ENCODE data around the gene TAF1B. TPM values are rescaled to one million over a fixed set of nuclear protein-coding genes. Genes with fewer than 3 reads are reported as not detected.
A peak's percentile ranks its signal among the peaks of the same experiment; 100 is the strongest.

The TAF1B gene
- total RNA-seq, 2 donors from 2014 or later = 15.3 to 19.9 TPM

GRCh38 chr2:9813312-9814128 is 29.8 kb upstream of the TAF1B start:
- Mint-ChIP-seq H3K27me3 (peaks cover 6% of the 10 kb centered on the region), H3K4me1 (peaks cover 22% of the 10 kb centered on the region), H3K4me3 (peak overlapping the region; percentile 58), H3K27ac (peak overlapping the region; percentile 67), H3K36me3 (ENCODE audit: low read depth) (no peaks in the 10 kb centered on the region)
- peak; percentile 49 to 68 (median 60) for DNase-seq
- no peaks in the 10 kb centered on the region for H3K9me3 ChIP-seq (ENCODE audit: control insufficient read depth, low read length, poor library complexity, severe bottlenecking)
- ATAC-seq = peak; percentile 93

- no peak overlapping the region for H3K4me3 Mint-ChIP-seq
- peaks cover 22% of the 10 kb centered on the region for H3K4me1 Mint-ChIP-seq
- H3K27me3 Mint-ChIP-seq = peaks cover 6% of the 10 kb centered on the region
- DNase-seq = no peak
- H3K9me3 ChIP-seq (ENCODE audit: control insufficient read depth, low read length, poor library complexity, severe bottlenecking) = no peaks in the 10 kb centered on the region
- no peaks in the 10 kb centered on the region for H3K36me3 Mint-ChIP-seq (ENCODE audit: low read depth)
- ATAC-seq = no peak
- peak overlapping the region; percentile 67 for H3K27ac Mint-ChIP-seq
Measured at GRCh38 chr2:9814129-9814868, 29.0 kb upstream of the TAF1B start.

DNA sequence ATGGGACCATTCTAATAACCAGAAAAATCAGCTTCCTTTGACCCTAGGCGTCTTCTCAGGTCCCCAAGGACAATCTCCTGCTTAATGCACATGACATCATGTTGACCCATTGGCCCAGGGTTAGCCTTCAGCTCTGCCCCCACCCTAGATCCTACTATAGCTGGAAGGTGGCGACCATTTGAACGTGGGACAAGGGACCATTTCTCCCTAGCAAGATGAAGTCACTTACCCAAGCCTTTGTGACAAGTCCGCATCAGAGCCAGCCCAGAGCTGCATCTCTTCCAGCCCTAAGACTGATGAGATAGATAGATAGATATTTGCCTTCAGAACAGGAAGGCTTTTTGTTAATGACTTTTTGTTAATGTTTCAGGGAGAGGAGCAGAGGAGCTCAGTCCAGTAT is 28.2 kb upstream of the TAF1B start:
- ATAC-seq (no peak), DNase-seq (no peak)
- Mint-ChIP-seq H3K36me3 (ENCODE audit: low read depth) (no peaks in the 10 kb centered on the region), H3K4me3 (no peak overlapping the region), H3K4me1 (peaks cover 22% of the 10 kb centered on the region), H3K27me3 (peaks cover 6% of the 10 kb centered on the region), H3K27ac (no peak overlapping the region)
- H3K9me3 ChIP-seq (ENCODE audit: control insufficient read depth, low read length, poor library complexity, severe bottlenecking) = no peaks in the 10 kb centered on the region

DNA sequence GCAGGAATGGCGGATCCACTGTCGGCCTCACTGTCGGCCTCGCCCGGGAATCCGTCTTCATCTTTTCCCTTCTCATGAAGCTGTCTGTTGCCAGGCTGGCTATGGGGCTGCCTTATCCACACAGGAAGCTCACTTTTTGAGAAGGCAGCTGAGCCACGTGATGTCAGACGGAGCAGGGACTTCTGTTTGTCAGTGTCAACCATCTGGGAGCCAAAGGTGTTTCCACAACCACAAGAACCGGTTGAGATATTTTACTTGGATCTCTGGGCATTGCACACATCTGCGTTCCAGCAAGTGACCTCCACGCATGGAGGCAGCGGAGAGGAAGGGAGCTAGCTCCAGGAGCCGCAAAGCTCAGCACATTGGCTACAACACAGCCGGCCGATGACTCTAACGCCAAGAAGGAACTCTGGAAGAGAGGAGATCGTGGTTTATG is 27.4 kb upstream of the TAF1B start:
- ATAC-seq = no peak
- H3K4me3 Mint-ChIP-seq = peak overlapping the region; percentile 67
- peaks cover 22% of the 10 kb centered on the region for H3K4me1 Mint-ChIP-seq
- no peaks in the 10 kb centered on the region for H3K36me3 Mint-ChIP-seq (ENCODE audit: low read depth)
- no peak for DNase-seq
- H3K9me3 ChIP-seq (ENCODE audit: control insufficient read depth, low read length, poor library complexity, severe bottlenecking) = no peaks in the 10 kb centered on the region
- peaks cover 6% of the 10 kb centered on the region for H3K27me3 Mint-ChIP-seq
- no peak overlapping the region for H3K27ac Mint-ChIP-seq

GRCh38 chr2:9818097-9818496 is 25.2 kb upstream of the TAF1B start:
- no peaks in the 10 kb centered on the region for H3K9me3 ChIP-seq (ENCODE audit: control insufficient read depth, low read length, poor library complexity, severe bottlenecking)
- H3K4me1 Mint-ChIP-seq = peaks cover 18% of the 10 kb centered on the region
- ATAC-seq = no peak
- peaks cover 6% of the 10 kb centered on the region for H3K27me3 Mint-ChIP-seq
- no peak overlapping the region for H3K27ac Mint-ChIP-seq
- H3K4me3 Mint-ChIP-seq = no peak overlapping the region
- no peaks in the 10 kb centered on the region for H3K36me3 Mint-ChIP-seq (ENCODE audit: low read depth)
- no peak for DNase-seq

DNA sequence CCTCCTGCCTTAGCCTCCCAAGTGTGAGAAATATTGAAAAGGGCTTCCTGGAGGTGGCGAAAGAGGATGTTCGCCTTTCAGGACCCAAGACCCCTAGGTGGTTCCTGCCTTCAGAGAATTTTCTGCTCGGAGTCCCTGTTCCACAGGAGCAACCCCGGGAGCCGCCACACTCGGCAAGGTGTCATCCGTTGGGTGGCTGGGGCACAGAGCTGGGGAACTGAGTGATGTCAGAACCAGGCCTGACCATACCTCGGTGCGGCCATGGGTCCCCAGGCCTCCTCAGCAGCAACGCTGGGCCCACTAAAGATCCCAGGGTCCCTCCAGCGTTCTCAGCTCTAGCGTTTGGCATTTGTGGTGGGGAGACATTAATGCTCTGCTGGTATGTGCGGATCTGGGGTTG is 23.7 kb upstream of the TAF1B start:
- Mint-ChIP-seq H3K4me3 (no peak overlapping the region), H3K36me3 (ENCODE audit: low read depth) (no peaks in the 10 kb centered on the region), H3K27ac (no peak overlapping the region), H3K27me3 (no peaks in the 10 kb centered on the region), H3K4me1 (peaks cover 12% of the 10 kb centered on the region)
- DNase-seq (no peak), ATAC-seq (no peak)
- no peaks in the 10 kb centered on the region for H3K9me3 ChIP-seq (ENCODE audit: control insufficient read depth, low read length, poor library complexity, severe bottlenecking)

- no peak overlapping the region for H3K4me3 Mint-ChIP-seq
- no peak overlapping the region for H3K27ac Mint-ChIP-seq
- no peaks in the 10 kb centered on the region for H3K27me3 Mint-ChIP-seq
- no peaks in the 10 kb centered on the region for H3K9me3 ChIP-seq (ENCODE audit: control insufficient read depth, low read length, poor library complexity, severe bottlenecking)
- peaks cover 11% of the 10 kb centered on the region for H3K4me1 Mint-ChIP-seq
- H3K36me3 Mint-ChIP-seq (ENCODE audit: low read depth) = no peaks in the 10 kb centered on the region
- ATAC-seq = no peak
- no peak for DNase-seq
Measured at GRCh38 chr2:9820020-9820973, 23.0 kb upstream of the TAF1B start.

GRCh38 chr2:9821805-9822445 is 21.3 kb upstream of the TAF1B start:
- H3K4me1 Mint-ChIP-seq = no peaks in the 10 kb centered on the region
- no peak overlapping the region for H3K4me3 Mint-ChIP-seq
- no peaks in the 10 kb centered on the region for H3K9me3 ChIP-seq (ENCODE audit: control insufficient read depth, low read length, poor library complexity, severe bottlenecking)
- H3K27me3 Mint-ChIP-seq = no peaks in the 10 kb centered on the region
- H3K27ac Mint-ChIP-seq = no peak overlapping the region
- DNase-seq (no peak), ATAC-seq (no peak)
- H3K36me3 Mint-ChIP-seq (ENCODE audit: low read depth) = no peaks in the 10 kb centered on the region

DNA sequence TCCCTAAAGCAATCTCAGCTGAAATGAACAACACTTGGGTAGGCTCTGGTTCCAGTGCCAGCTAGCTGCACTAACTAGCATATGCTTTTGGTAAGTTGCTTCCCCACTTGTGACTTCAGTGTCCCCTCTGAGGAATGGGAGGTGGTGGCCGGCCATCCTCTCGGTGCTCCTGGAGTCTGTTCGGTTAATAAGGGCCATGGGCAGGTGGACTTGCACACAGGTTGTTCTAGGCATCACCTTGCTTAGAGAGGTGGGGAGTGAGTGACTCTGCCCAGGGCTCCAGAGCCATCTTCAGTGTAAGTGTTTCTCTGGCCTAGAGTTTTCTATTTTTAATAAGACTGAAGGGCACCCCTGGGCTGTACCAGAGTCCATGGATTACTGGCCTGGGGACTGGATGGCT is 18.8 kb upstream of the TAF1B start:
- no peak overlapping the region for H3K27ac Mint-ChIP-seq
- H3K36me3 Mint-ChIP-seq (ENCODE audit: low read depth) = no peaks in the 10 kb centered on the region
- DNase-seq = no peak
- no peak overlapping the region for H3K4me3 Mint-ChIP-seq
- no peak for ATAC-seq
- H3K4me1 Mint-ChIP-seq = no peaks in the 10 kb centered on the region
- no peaks in the 10 kb centered on the region for H3K9me3 ChIP-seq (ENCODE audit: control insufficient read depth, low read length, poor library complexity, severe bottlenecking)
- peaks cover 5% of the 10 kb centered on the region for H3K27me3 Mint-ChIP-seq

DNA sequence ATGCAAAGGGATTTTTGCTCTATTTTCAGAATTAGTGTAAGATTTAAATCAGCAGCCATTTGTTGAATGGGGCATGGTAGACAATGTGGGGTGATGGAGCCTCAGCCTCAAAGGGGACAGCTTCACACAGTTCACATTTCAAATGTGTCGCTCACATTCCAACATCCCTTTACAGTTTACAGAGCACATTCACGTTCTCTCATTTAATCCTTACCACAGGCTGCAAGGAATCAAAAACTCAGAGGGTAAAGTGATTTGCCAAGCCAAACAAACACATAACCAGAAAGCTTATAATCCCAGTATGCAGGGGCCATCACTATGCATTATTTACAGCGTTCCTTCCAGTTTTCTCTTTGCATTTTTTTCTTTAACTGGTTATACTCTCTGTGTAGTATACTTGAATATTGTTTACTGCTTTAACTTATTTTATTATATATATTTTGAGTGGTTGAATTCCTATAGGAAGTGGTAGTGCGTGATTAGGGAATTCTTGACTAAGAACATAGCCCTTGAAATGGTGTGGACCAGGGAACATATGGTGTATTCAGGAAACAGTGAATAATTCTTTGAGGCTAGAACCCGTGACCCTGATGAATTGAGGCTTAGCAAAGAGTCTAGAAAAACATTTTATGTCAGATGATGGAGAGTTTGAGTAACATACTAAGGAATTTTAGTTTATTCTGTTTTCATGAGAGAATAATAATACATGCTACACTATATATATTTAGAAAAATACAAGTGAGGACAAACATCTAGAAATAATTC is 18.1 kb upstream of the TAF1B start:
- ATAC-seq = no peak
- H3K9me3 ChIP-seq (ENCODE audit: control insufficient read depth, low read length, poor library complexity, severe bottlenecking) = no peaks in the 10 kb centered on the region
- no peak for DNase-seq
- no peaks in the 10 kb centered on the region for H3K36me3 Mint-ChIP-seq (ENCODE audit: low read depth)
- no peak overlapping the region for H3K4me3 Mint-ChIP-seq
- H3K4me1 Mint-ChIP-seq = peaks cover 3% of the 10 kb centered on the region
- H3K27me3 Mint-ChIP-seq = peaks cover 5% of the 10 kb centered on the region
- H3K27ac Mint-ChIP-seq = no peak overlapping the region

DNA sequence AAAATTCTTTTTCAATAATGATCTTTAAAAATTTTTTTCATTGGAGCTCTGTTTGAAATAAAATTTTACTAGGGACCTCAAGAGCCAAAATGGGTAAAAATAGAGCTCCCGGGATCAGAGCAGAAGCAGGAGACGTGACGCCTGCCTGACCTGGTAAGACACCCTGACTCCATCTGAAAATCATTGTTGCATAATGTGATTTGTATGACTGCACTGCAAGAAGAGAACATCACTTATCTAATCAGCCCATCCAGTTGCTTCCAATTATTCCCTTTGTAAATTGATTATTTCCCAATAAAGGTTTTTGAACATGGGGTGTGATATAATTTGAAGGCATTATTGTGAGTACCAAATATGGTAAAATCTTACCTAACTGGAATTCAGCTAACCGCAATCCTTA is 17.1 kb upstream of the TAF1B start:
- Mint-ChIP-seq H3K27ac (no peak overlapping the region), H3K4me1 (peaks cover 6% of the 10 kb centered on the region), H3K36me3 (ENCODE audit: low read depth) (no peaks in the 10 kb centered on the region), H3K27me3 (peaks cover 5% of the 10 kb centered on the region), H3K4me3 (no peak overlapping the region)
- no peaks in the 10 kb centered on the region for H3K9me3 ChIP-seq (ENCODE audit: control insufficient read depth, low read length, poor library complexity, severe bottlenecking)
- ATAC-seq = no peak
- DNase-seq = no peak
